Mammary epithelial cell (primary cell): ENCODE results near the gene ZNF844.

Experiments
- CTCF ChIP-seq, 2 donors: IDR thresholded peaks in 1 of 2; conservative IDR thresholded peaks in 1 of 2; 2 replicates each; pipeline ENCODE4 v1.5.1; 2011 to 2012; ENCODE audit warnings: inconsistent platforms in 2 of 2, low read length in 2 of 2, mild to moderate bottlenecking in 2 of 2, control low read depth in 1 of 2, low read depth in 1 of 2; ENCODE audit not compliant: insufficient read depth in 1 of 2; ENCODE audit errors: extremely low read depth in 1 of 2
- EZH2 ChIP-seq: IDR thresholded peaks from 2 replicates; pipeline ENCODE4 v1.6.1; 2012; ENCODE audit warnings: low read length, inconsistent platforms, borderline replicate concordance

DNA sequence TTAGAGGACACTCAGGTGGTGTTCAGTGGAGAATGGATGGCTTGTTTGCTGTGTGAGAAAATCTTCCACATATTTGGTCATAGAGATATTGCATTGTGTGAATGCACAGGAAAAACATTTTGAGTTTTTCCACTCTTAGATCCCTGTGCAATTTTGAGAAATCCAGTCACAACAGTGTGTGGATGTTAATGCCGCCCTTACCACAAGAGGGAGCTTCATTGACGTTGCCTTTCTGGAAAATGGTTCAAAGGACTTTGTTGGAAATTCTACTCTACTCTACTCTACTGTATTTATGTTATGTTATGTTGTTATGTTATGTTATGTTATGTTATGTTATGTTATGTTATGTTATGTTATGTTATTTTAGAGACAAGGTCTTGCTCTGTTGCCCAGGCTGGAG lies 62.2 kb downstream of the ZNF844 start:
- TF ChIP-seq CTCF (conservative IDR thresholded peaks at IDR 0.05 in 1 of 2, IDR thresholded peaks at IDR 0.05 in 1 of 2; ENCODE audit: extremely low read depth in 1 of 2, insufficient read depth in 1 of 2, low read depth in 1 of 2, low read length in 2 of 2), result peak; percentile 27 to 45
- no peak for TF ChIP-seq EZH2
